HAP-1 (cell line): Measurements from ENCODE around the gene KMT5C.

Experiments
- DNase-seq, 2 experiments: peaks; one replicate each; pipeline ENCODE4 v3.0.0-alpha.2; 2016 to 2020; ENCODE audit warnings: low spot score in 2 of 2
- H3K27me3 ChIP-seq: fragments of 250-450 bp; sonication (Bioruptor Pico); 2 replicates; pipeline ENCODE4 v1.5.1; 2020; ENCODE audit warnings: low read depth, mild to moderate bottlenecking, moderate library complexity
- H3K36me3 ChIP-seq: fragments of 250-450 bp; sonication (Bioruptor Pico); replicated peaks from 2 replicates; pipeline ENCODE4 v1.5.1; 2020; ENCODE audit warnings: mild to moderate bottlenecking
- H3K4me1 ChIP-seq: fragments of 250-450 bp; sonication (Bioruptor Pico); 2 replicates; pipeline ENCODE4 v1.5.1; 2020; ENCODE audit warnings: mild to moderate bottlenecking
- H3K4me3 ChIP-seq: fragments of 250-450 bp; sonication (Bioruptor Pico); 2 replicates; pipeline ENCODE4 v1.5.1; 2020; ENCODE audit warnings: mild to moderate bottlenecking, moderate library complexity
- H3K9me3 ChIP-seq: fragments of 250-450 bp; sonication (Bioruptor Pico); 2 replicates; pipeline ENCODE4 v1.5.1; 2020; ENCODE audit warnings: mild to moderate bottlenecking, moderate library complexity
- in situ Hi-C: fragments of 300-500 bp; cut with MboI; formaldehyde crosslinking; loops from 3 replicates; pipeline ENCODE4 v1.14.3; 2020; ENCODE audit warnings: low sequenced_read_pairs, inconsistent platforms, mixed read lengths

Gene KMT5C

GRCh38 chr19:55339105-55339888, at the start of gene KMT5C:
Gene KMT5C (plus strand): TSS chr19:55339876. CDS start chr19:55341937, 2,061 bp downstream.
- no peaks in the 10 kb centered on the region for H3K9me3 ChIP-seq
- H3K4me3 ChIP-seq: peak within 1 kb of the TSS; percentile 77
- peak; percentile 99 to 100 for DNase-seq
- H3K27me3 ChIP-seq: no peaks in the 10 kb centered on the region
- peaks cover 25% of the 10 kb centered on the region for H3K36me3 ChIP-seq
- H3K4me1 ChIP-seq: peaks cover 12% of the 10 kb centered on the region
- in situ Hi-C loops: no loop called here

GRCh38 chr19:55297267-55297666, 42.4 kb upstream of the KMT5C start:
- H3K4me1 ChIP-seq: peaks cover 8% of the 10 kb centered on the region; the same call in 1 of the 2 replicates
- in situ Hi-C loops: no loop called here
- no peak overlapping the region for H3K4me3 ChIP-seq
- no peak for DNase-seq
- H3K36me3 ChIP-seq: no peaks in the 10 kb centered on the region
- H3K27me3 ChIP-seq: no peaks in the 10 kb centered on the region
- H3K9me3 ChIP-seq: no peaks in the 10 kb centered on the region

GRCh38 chr19:55299991-55300390, 39.7 kb upstream of the KMT5C start:
- Histone ChIP-seq H3K9me3 (no peaks in the 10 kb centered on the region), H3K27me3 (no peaks in the 10 kb centered on the region), H3K4me1 (peaks cover 8% of the 10 kb centered on the region; the same call in 1 of the 2 replicates), H3K36me3 (peaks cover 4% of the 10 kb centered on the region; the same call in 1 of the 2 replicates), H3K4me3 (no peak overlapping the region)
- in situ Hi-C loops: loop anchor here (10.0 kb wide), 1 partner anchor 85 kb away; the partner anchor contains the start of genes RPL28 and TMEM238
- DNase-seq: no peak

- Histone ChIP-seq H3K36me3 (peaks cover 8% of the 10 kb centered on the region; the same call in 1 of the 2 replicates), H3K4me1 (peaks cover 8% of the 10 kb centered on the region; the same call in 1 of the 2 replicates), H3K9me3 (no peaks in the 10 kb centered on the region), H3K4me3 (no peak overlapping the region), H3K27me3 (no peaks in the 10 kb centered on the region)
- in situ Hi-C loops: loop anchor here (10.0 kb wide), 1 partner anchor 84 kb away; the partner anchor contains the start of genes RPL28 and TMEM238
- DNase-seq: no peak
Observed at GRCh38 chr19:55300886-55301458, 38.7 kb upstream of the KMT5C start.

GRCh38 chr19:55301459-55302317, 38.0 kb upstream of the KMT5C start:
- in situ Hi-C loops: loop anchor here (10.0 kb wide), 1 partner anchor 83 kb away; the partner anchor contains the start of genes RPL28 and TMEM238
- peaks cover 8% of the 10 kb centered on the region; the same call in 1 of the 2 replicates for H3K4me1 ChIP-seq
- H3K27me3 ChIP-seq: no peaks in the 10 kb centered on the region
- peak; percentile 65 to 96 for DNase-seq
- peak overlapping the region; percentile 34 for H3K4me3 ChIP-seq
- H3K36me3 ChIP-seq: peaks cover 11% of the 10 kb centered on the region; the same call in 1 of the 2 replicates
- H3K9me3 ChIP-seq: no peaks in the 10 kb centered on the region

GRCh38 chr19:55302318-55302703, 37.4 kb upstream of the KMT5C start:
- no peaks in the 10 kb centered on the region for H3K27me3 ChIP-seq
- no peaks in the 10 kb centered on the region for H3K9me3 ChIP-seq
- peaks cover 8% of the 10 kb centered on the region; the same call in 1 of the 2 replicates for H3K4me1 ChIP-seq
- H3K4me3 ChIP-seq: peak overlapping the region; percentile 34
- DNase-seq: no peak
- H3K36me3 ChIP-seq: peaks cover 12% of the 10 kb centered on the region; the same call in 1 of the 2 replicates
- in situ Hi-C loops: loop anchor here (10.0 kb wide), 1 partner anchor 82 kb away; the partner anchor contains the start of genes RPL28 and TMEM238

GRCh38 chr19:55303477-55303876, 36.2 kb upstream of the KMT5C start:
- no peak overlapping the region for H3K4me3 ChIP-seq
- no peak for DNase-seq
- peaks cover 12% of the 10 kb centered on the region; the same call in 1 of the 2 replicates for H3K36me3 ChIP-seq
- no peaks in the 10 kb centered on the region for H3K9me3 ChIP-seq
- in situ Hi-C loops: loop anchor here (10.0 kb wide), 1 partner anchor 81 kb away; the partner anchor contains the start of genes RPL28 and TMEM238
- peaks cover 8% of the 10 kb centered on the region; the same call in 1 of the 2 replicates for H3K4me1 ChIP-seq
- H3K27me3 ChIP-seq: no peaks in the 10 kb centered on the region

GRCh38 chr19:55304279-55304978, 35.2 kb upstream of the KMT5C start:
- no peak overlapping the region for H3K4me3 ChIP-seq
- in situ Hi-C loops: loop anchor here (10.0 kb wide), 1 partner anchor 80 kb away; the partner anchor contains the start of genes RPL28 and TMEM238
- no peaks in the 10 kb centered on the region for H3K9me3 ChIP-seq
- peak; percentile 56 to 77 for DNase-seq
- H3K27me3 ChIP-seq: no peaks in the 10 kb centered on the region
- H3K4me1 ChIP-seq: peaks cover 8% of the 10 kb centered on the region; the same call in 1 of the 2 replicates
- peaks cover 12% of the 10 kb centered on the region; the same call in 1 of the 2 replicates for H3K36me3 ChIP-seq

- Histone ChIP-seq H3K4me1 (peaks cover 8% of the 10 kb centered on the region; the same call in 1 of the 2 replicates), H3K4me3 (no peak overlapping the region), H3K9me3 (no peaks in the 10 kb centered on the region), H3K36me3 (peaks cover 12% of the 10 kb centered on the region; the same call in 1 of the 2 replicates), H3K27me3 (no peaks in the 10 kb centered on the region)
- in situ Hi-C loops: loop anchor here (10.0 kb wide), 1 partner anchor 80 kb away; the partner anchor contains the start of genes RPL28 and TMEM238
- no peak for DNase-seq
Observed at GRCh38 chr19:55304980-55305379, 34.7 kb upstream of the KMT5C start.

GRCh38 chr19:55305491-55305890, 34.2 kb upstream of the KMT5C start:
- H3K9me3 ChIP-seq: no peaks in the 10 kb centered on the region
- in situ Hi-C loops: loop anchor here (10.0 kb wide), 1 partner anchor 79 kb away; the partner anchor contains the start of genes RPL28 and TMEM238
- H3K4me1 ChIP-seq: peaks cover 8% of the 10 kb centered on the region; the same call in 1 of the 2 replicates
- no peak overlapping the region for H3K4me3 ChIP-seq
- DNase-seq: peak; percentile 39 to 74
- peaks cover 12% of the 10 kb centered on the region; the same call in 1 of the 2 replicates for H3K36me3 ChIP-seq
- no peaks in the 10 kb centered on the region for H3K27me3 ChIP-seq

- no peak for DNase-seq
- no peaks in the 10 kb centered on the region for H3K9me3 ChIP-seq
- in situ Hi-C loops: loop anchor here (10.0 kb wide), 1 partner anchor 79 kb away; the partner anchor contains the start of genes RPL28 and TMEM238
- H3K36me3 ChIP-seq: peaks cover 12% of the 10 kb centered on the region; the same call in 1 of the 2 replicates
- peaks cover 8% of the 10 kb centered on the region; the same call in 1 of the 2 replicates for H3K4me1 ChIP-seq
- no peak overlapping the region for H3K4me3 ChIP-seq
- H3K27me3 ChIP-seq: no peaks in the 10 kb centered on the region
Observed at GRCh38 chr19:55305983-55306562, 33.6 kb upstream of the KMT5C start.

GRCh38 chr19:55306712-55307111, 33.0 kb upstream of the KMT5C start:
- H3K27me3 ChIP-seq: no peaks in the 10 kb centered on the region
- no peak for DNase-seq
- H3K36me3 ChIP-seq: peaks cover 12% of the 10 kb centered on the region; the same call in 1 of the 2 replicates
- peaks cover 5% of the 10 kb centered on the region; the same call in 1 of the 2 replicates for H3K4me1 ChIP-seq
- H3K4me3 ChIP-seq: no peak overlapping the region
- in situ Hi-C loops: loop anchor here (10.0 kb wide), 1 partner anchor 78 kb away; the partner anchor contains the start of genes RPL28 and TMEM238
- H3K9me3 ChIP-seq: no peaks in the 10 kb centered on the region
